GM12874 (cell line): ENCODE measurements around the gene RELT.

Source experiments
- TF ChIP-seq, protein P1 (sequence below): IDR thresholded peaks from 2 replicates; pipeline ENCODE4 v1.5.1; 2011; ENCODE audit warnings: low read depth, mild to moderate bottlenecking, control low read depth, low read length, moderate library complexity; ENCODE audit not compliant: insufficient read depth

The RELT gene

GRCh38 chr11:73423506-73423905, 47.3 kb downstream of the RELT start:
- TF ChIP-seq, protein P1, sequence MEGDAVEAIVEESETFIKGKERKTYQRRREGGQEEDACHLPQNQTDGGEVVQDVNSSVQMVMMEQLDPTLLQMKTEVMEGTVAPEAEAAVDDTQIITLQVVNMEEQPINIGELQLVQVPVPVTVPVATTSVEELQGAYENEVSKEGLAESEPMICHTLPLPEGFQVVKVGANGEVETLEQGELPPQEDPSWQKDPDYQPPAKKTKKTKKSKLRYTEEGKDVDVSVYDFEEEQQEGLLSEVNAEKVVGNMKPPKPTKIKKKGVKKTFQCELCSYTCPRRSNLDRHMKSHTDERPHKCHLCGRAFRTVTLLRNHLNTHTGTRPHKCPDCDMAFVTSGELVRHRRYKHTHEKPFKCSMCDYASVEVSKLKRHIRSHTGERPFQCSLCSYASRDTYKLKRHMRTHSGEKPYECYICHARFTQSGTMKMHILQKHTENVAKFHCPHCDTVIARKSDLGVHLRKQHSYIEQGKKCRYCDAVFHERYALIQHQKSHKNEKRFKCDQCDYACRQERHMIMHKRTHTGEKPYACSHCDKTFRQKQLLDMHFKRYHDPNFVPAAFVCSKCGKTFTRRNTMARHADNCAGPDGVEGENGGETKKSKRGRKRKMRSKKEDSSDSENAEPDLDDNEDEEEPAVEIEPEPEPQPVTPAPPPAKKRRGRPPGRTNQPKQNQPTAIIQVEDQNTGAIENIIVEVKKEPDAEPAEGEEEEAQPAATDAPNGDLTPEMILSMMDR, result no peak

DNA sequence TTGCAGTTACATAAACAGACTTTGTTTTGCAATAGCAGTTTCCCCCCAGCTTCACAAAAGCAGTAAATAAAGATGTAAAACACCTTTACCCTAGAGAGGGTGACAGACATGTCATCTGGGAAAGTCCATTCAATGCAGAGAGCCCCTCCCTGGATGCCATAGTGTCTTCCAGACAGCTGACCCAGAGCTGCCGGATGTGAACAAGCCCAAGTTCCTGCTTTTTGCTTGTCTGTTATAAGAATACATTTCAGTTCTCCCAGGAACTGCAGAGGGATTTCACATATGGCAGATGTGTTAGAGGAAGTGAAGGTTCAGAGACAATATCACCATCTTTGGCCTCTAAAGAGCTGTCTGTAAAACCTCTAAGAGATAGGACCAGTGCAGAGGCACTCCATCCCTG, 48.9 kb downstream of the RELT start:
- TF ChIP-seq, protein P1, result no peak

DNA sequence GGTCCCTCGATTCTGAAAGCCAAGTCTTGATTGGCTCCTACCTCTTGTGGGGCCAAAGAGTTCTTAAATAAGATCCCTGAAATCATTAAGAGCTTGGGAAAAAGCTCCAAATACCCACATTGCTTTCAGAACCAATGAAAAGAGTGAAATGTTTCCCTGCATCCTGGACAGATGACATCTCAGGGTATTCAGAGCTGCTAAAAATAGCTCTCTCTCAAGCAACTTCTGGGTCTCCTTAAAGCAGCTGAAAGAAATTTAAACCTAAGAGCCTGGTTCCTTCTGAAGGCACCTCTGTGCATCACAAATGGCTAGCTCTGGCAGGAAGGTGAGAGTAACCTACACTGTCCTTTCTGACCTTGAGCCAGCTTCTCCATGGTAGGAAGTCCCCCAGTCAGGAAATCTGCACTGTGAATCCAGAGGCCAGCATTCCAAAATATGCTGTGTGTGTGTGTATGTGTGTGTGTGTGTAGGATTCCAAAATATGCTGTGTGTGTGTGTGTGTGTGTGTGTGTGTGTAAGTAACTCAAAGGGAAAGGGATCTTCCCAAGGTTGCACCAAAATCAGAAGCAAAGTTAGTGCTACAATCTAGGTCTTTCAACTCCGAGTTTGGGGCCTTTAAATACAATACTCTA, 50.1 kb downstream of the RELT start:
- TF ChIP-seq, protein P1, result no peak

- TF ChIP-seq, protein P1, result no peak
Measured at GRCh38 chr11:73428227-73428626, 52.0 kb downstream of the RELT start.

- TF ChIP-seq, protein P1, result no peak
Measured at GRCh38 chr11:73428699-73429098, 52.5 kb downstream of the RELT start.

- TF ChIP-seq, protein P1, result no peak
Measured at GRCh38 chr11:73429121-73429750, 53.0 kb downstream of the RELT start.

DNA sequence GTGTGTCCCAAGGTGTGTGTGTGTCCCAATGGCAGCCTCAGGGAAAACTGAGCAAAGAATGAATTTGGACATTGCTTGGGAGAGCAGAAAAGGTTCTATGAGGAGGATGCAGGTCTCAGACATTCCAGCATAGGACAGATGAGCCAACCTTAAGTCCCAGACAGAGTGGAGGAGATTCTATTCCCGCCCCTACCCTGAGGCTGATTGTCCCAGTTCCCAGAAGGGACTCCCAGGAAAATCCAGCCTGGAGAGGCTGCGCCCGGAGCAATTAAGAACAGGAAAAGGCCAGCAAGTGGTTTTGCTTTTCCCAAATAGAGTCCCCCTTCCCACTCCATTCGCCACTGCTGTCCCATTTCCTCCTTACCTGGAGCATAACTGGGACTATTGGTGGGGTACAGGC, 54.1 kb downstream of the RELT start:
- TF ChIP-seq, protein P1, result no peak
